ENCODE results near the gene METTL14.
A peak's percentile ranks its signal among the peaks of the same experiment; 100 is the strongest.
"Not testable (repeated sequence)": the region's sequence is repeated elsewhere in the genome, so short reads cannot be mapped to it uniquely, and the experiment has no call there.

METTL14 gene

GRCh38 chr4:118684873-118685811 lies at the start of gene METTL14:
METTL14 (plus strand) TSS chr4:118685392; CDS start chr4:118685535, 143 bp downstream.
- peak; percentile 43 to 94 (median 86) for DNase-seq

GRCh38 chr4:118636126-118636525 lies 49.1 kb upstream of the METTL14 start:
- not testable (repeated sequence) for DNase-seq

GRCh38 chr4:118664665-118665064 lies 20.5 kb upstream of the METTL14 start:
- not testable (repeated sequence) for DNase-seq

GRCh38 chr4:118669220-118669619 lies 16.0 kb upstream of the METTL14 start:
- peak in 7 of 58 donors; percentile 0 to 29 (median 5) for DNase-seq

GRCh38 chr4:118670968-118671367 lies 14.2 kb upstream of the METTL14 start:
- DNase-seq, result not testable (repeated sequence)

GRCh38 chr4:118676128-118676527 lies 9.1 kb upstream of the METTL14 start:
- DNase-seq, result no peak

- no peak for DNase-seq
These were observed 4.4 kb upstream of the METTL14 start for GRCh38 chr4:118680808-118681207.

GRCh38 chr4:118682928-118683327 lies 2.3 kb upstream of the METTL14 start:
- DNase-seq, result no peak

- peak in 3 of 58 donors; percentile 1 to 4 (median 3) for DNase-seq
These were observed 1.7 kb upstream of the METTL14 start for GRCh38 chr4:118683513-118683912.

GRCh38 chr4:118703118-118703517 lies 17.9 kb downstream of the METTL14 start:
- no peak for DNase-seq

- no peak for DNase-seq
These were observed 25.9 kb downstream of the METTL14 start for GRCh38 chr4:118711052-118711451.

GRCh38 chr4:118712872-118713271 lies 27.7 kb downstream of the METTL14 start:
- DNase-seq, result no peak

GRCh38 chr4:118714682-118715081 lies 29.5 kb downstream of the METTL14 start:
- DNase-seq, result no peak

GRCh38 chr4:118716304-118716703 lies 31.1 kb downstream of the METTL14 start:
- DNase-seq, result no peak

- no peak for DNase-seq
These were observed 33.4 kb downstream of the METTL14 start for GRCh38 chr4:118718511-118719170.

GRCh38 chr4:118721752-118722151 lies 36.6 kb downstream of the METTL14 start:
- no peak for DNase-seq

- DNase-seq, result no peak
These were observed 38.2 kb downstream of the METTL14 start for GRCh38 chr4:118723369-118723768.

- no peak for DNase-seq
These were observed 42.2 kb downstream of the METTL14 start for GRCh38 chr4:118727360-118727759.

- no peak for DNase-seq
These were observed 44.4 kb downstream of the METTL14 start for GRCh38 chr4:118729287-118730286.

GRCh38 chr4:118730683-118731082 lies 45.5 kb downstream of the METTL14 start:
- DNase-seq, result no peak
